DOHH2 (cell line): ENCODE measurements around the gene C3orf20.

Experiments
- H3F3A ChIP-seq: fragments of 200-600 bp; sonication (generic), shearing (Covaris generic); 2 replicates; pipeline ENCODE4 v1.6.0; 2016; ENCODE audit warnings: antibody characterized with exemption, mild to moderate bottlenecking; ENCODE audit not compliant: control insufficient read depth, insufficient read depth
- H3K27ac ChIP-seq: fragments of 200-600 bp; sonication (generic); 2 replicates; pipeline ENCODE4 v1.5.1; 2014; ENCODE audit warnings: low read depth, mild to moderate bottlenecking, low read length, moderate library complexity
- H3K27me3 ChIP-seq: fragments of 200-600 bp; sonication (generic); 2 replicates; pipeline ENCODE4 v1.6.1; 2014; ENCODE audit warnings: mild to moderate bottlenecking, low read length, mixed read lengths; ENCODE audit not compliant: control insufficient read depth
- H3K36me3 ChIP-seq: fragments of 200-600 bp; sonication (generic); 2 replicates; pipeline ENCODE4 v1.6.1; 2014; ENCODE audit warnings: mild to moderate bottlenecking, low read length, moderate library complexity, mixed read lengths; ENCODE audit not compliant: control insufficient read depth
- H3K4me1 ChIP-seq: fragments of 200-600 bp; sonication (generic); 2 replicates; pipeline ENCODE4 v1.6.1; 2014; ENCODE audit warnings: mild to moderate bottlenecking, low read length, mixed read lengths; ENCODE audit not compliant: control insufficient read depth
- H3K4me2 ChIP-seq: fragments of 200-600 bp; sonication (generic); 2 replicates; pipeline ENCODE4 v1.6.0; 2014; ENCODE audit warnings: mild to moderate bottlenecking, low read length, moderate library complexity
- H3K4me3 ChIP-seq: fragments of 200-600 bp; sonication (generic); 2 replicates; pipeline ENCODE4 v1.5.1; 2014; ENCODE audit warnings: mild to moderate bottlenecking, low read length, mixed read lengths
- H3K79me2 ChIP-seq: fragments of 200-600 bp; sonication (generic); 2 replicates; pipeline ENCODE4 v1.6.1; 2014; ENCODE audit warnings: mild to moderate bottlenecking, low read length, mixed read lengths; ENCODE audit not compliant: control insufficient read depth
- H3K9me2 ChIP-seq: fragments of 200-600 bp; sonication (generic); replicated peaks from 2 replicates; pipeline ENCODE4 v1.6.1; 2014; ENCODE audit warnings: mild to moderate bottlenecking, low read length, mixed read lengths; ENCODE audit not compliant: control insufficient read depth
- H3K9me3 ChIP-seq: fragments of 200-600 bp; sonication (generic); 2 replicates; pipeline ENCODE4 v1.6.1; 2014; ENCODE audit warnings: antibody characterized with exemption, low read length, mixed read lengths; ENCODE audit not compliant: control insufficient read depth, insufficient read depth
- H4K20me1 ChIP-seq: fragments of 200-600 bp; sonication (generic); 2 replicates; pipeline ENCODE4 v1.6.0; 2014; ENCODE audit warnings: low read depth, mild to moderate bottlenecking, antibody characterized with exemption, low read length, moderate library complexity; ENCODE audit not compliant: control insufficient read depth, insufficient read depth
- EZH2phosphoT487 ChIP-seq: fragments of 200-600 bp; sonication (generic); IDR thresholded peaks from 2 replicates; pipeline ENCODE4 v1.6.1; 2017; ENCODE audit warnings: borderline replicate concordance, mild to moderate bottlenecking, antibody characterized with exemption, low read length, moderate library complexity, mixed read lengths
- TF ChIP-seq, protein P1 (sequence below): fragments of 200-600 bp; sonication (generic); IDR thresholded peaks from one replicate; pipeline ENCODE4 v1.5.1; 2014; ENCODE audit warnings: antibody characterized with exemption, mild to moderate bottlenecking, low read depth, low read length; ENCODE audit not compliant: poor library complexity, severe bottlenecking

C3orf20 gene

DNA sequence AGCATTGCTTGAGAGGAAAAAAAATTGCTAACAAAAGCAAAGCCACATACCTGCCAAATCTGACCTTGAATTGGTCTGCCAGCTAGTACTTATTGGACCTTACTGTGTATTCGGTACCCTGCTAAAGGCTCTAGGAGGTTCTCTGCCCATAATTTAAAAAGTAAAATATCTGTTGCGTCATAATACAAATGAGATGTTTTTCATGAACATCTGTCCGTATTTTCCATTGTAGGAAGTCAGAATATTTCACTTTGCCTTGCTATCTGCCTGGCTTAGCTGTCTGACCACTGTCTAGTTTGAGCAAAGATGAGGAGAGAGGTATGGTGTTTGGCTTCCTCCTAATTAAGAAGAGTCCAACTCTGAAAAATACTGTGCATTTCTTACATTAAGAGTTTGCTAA, 10.8 kb upstream of the C3orf20 start:
- H3K27ac ChIP-seq, result no peak overlapping the region
- no peaks in the 10 kb centered on the region for H3F3A ChIP-seq
- no peaks in the 10 kb centered on the region for H3K79me2 ChIP-seq
- H4K20me1 ChIP-seq, result no peaks in the 10 kb centered on the region
- no peaks in the 10 kb centered on the region for H3K9me3 ChIP-seq
- no peak overlapping the region for H3K4me2 ChIP-seq
- TF ChIP-seq, protein P1, sequence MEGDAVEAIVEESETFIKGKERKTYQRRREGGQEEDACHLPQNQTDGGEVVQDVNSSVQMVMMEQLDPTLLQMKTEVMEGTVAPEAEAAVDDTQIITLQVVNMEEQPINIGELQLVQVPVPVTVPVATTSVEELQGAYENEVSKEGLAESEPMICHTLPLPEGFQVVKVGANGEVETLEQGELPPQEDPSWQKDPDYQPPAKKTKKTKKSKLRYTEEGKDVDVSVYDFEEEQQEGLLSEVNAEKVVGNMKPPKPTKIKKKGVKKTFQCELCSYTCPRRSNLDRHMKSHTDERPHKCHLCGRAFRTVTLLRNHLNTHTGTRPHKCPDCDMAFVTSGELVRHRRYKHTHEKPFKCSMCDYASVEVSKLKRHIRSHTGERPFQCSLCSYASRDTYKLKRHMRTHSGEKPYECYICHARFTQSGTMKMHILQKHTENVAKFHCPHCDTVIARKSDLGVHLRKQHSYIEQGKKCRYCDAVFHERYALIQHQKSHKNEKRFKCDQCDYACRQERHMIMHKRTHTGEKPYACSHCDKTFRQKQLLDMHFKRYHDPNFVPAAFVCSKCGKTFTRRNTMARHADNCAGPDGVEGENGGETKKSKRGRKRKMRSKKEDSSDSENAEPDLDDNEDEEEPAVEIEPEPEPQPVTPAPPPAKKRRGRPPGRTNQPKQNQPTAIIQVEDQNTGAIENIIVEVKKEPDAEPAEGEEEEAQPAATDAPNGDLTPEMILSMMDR, result no peak
- TF ChIP-seq EZH2phosphoT487, result no peak
- no peaks in the 10 kb centered on the region for H3K27me3 ChIP-seq
- H3K9me2 ChIP-seq, result no peaks in the 10 kb centered on the region
- H3K4me1 ChIP-seq, result no peaks in the 10 kb centered on the region
- H3K4me3 ChIP-seq, result no peak overlapping the region
- peaks cover 94% of the 10 kb centered on the region for H3K36me3 ChIP-seq

DNA sequence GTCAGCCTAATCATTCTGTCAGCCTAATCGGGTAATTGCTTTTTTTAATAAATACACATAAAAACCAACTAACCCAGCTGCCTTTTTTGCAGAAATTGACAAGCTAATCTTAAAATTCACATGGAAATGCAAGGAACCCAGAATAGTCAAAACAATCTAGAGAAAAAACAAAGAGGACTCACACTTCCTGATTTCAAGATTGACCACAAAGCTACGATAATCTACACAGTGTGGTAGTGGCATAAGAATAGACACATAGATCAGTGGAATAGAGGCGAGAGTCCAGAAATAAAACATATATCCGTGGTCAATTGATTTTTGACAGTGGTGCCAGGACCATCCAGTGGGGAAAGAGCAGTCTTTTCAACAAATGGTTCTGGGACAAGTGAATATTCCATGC, 2.4 kb upstream of the C3orf20 start:
- Histone ChIP-seq H3K4me2 (peak overlapping the region; percentile 19; the same call in 1 of the 2 replicates), H3K4me3 (no peak overlapping the region), H3K27ac (peak overlapping the region; percentile 22), H3K4me1 (peaks cover 34% of the 10 kb centered on the region), H4K20me1 (no peaks in the 10 kb centered on the region), H3K36me3 (peaks cover 73% of the 10 kb centered on the region), H3K27me3 (no peaks in the 10 kb centered on the region), H3K9me2 (no peaks in the 10 kb centered on the region), H3F3A (peaks cover 6% of the 10 kb centered on the region; the same call in 1 of the 2 replicates), H3K9me3 (no peaks in the 10 kb centered on the region), H3K79me2 (no peaks in the 10 kb centered on the region)
- TF ChIP-seq EZH2phosphoT487, result no peak
- TF ChIP-seq, protein P1, result no peak

DNA sequence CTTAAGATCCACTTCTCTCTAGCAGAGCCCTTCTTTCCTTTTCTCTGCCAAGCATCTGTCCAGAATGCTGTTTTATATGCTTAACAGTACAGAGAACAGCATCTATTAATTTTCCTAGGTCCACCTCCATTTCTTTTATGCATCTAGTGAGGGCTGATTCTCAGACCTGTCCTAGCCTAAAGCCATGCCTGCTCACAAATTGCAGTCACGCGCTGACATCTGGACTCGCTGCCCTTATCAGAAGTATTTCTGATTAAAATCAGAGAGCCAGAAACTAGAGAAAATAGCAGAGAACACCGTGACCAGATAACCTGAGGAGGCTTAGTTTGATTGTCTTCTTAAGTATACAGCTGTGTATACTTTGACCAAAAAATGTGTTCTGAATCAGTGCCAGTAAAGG, 1.9 kb downstream of the C3orf20 start:
- H4K20me1 ChIP-seq, result no peaks in the 10 kb centered on the region
- no peaks in the 10 kb centered on the region for H3K79me2 ChIP-seq
- H3K36me3 ChIP-seq, result peaks cover 40% of the 10 kb centered on the region
- H3K4me1 ChIP-seq, result peaks cover 55% of the 10 kb centered on the region
- no peaks in the 10 kb centered on the region for H3K9me2 ChIP-seq
- H3K27ac ChIP-seq, result no peak overlapping the region
- peaks cover 9% of the 10 kb centered on the region for H3K9me3 ChIP-seq
- no peak overlapping the region for H3K4me3 ChIP-seq
- TF ChIP-seq, protein P1, result no peak
- no peak for TF ChIP-seq EZH2phosphoT487
- H3K4me2 ChIP-seq, result no peak overlapping the region
- H3K27me3 ChIP-seq, result no peaks in the 10 kb centered on the region
- H3F3A ChIP-seq, result peaks cover 9% of the 10 kb centered on the region; the same call in 1 of the 2 replicates
